ENCODE measurements around the gene KIAA0408.

Gene KIAA0408

DNA sequence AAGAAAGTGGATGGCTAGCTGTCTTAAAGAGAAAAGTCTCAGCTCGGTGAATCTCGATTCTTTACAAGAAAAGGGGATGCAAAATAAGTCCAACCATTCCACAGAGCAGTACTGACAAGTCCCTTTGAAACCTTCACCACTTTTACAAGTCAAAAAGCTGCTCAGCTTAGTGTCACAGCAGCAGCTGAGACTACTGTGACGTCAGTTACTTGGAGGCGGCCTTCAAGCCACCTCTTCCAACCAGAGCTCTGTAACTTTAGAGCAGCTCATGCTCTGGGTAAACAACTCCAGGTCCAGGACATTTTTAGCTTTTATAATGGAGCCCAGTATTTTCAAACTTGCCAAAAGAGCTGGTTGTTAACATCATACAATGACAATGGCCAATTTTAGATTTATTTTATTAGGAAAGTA, at the start of gene KIAA0408:
TSS of gene KIAA0408 (minus strand) at position 159 of the 411 bp plus-strand sequence. CDS start 5,408 bp downstream, outside the sequence.
- no peak for DNase-seq

DNA sequence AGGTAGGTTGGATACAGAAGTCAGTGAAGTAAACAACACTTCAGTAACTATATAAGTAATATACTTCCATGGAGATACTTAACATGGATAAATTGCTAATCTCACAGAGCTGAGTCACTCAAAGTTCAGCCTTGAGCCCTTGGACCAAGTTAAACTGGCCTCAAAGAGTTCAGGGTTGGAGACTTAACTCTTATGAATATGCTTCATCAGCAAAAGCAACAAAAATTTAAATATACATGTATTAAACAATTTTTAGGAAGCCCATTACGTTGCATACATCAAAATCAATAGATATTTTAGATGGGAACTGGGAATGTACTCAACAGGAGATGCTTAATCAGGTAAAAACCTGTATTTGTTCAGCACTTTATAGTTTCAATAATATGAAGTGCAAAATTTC, 47.7 kb upstream of the KIAA0408 start:
- DNase-seq: no peak

DNA sequence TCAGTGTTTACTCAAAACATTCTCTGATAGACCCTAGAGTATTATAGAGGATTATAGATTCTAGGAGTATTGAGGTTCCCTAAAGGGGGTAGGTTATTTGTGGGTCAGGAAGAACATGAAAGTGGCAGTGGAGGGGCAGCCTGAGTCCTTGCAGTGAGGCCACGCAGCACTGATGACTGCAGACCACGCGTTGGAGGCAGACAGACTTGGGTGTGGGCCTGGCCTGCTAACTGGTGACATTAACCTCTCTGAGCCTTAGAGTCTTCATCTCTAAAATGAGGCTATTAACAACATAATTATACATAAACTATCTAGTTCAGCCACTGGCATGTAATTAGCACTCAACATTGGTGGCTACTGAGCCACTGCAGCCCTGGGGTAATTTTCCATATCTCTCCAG, 43.8 kb upstream of the KIAA0408 start:
- DNase-seq: no peak

DNA sequence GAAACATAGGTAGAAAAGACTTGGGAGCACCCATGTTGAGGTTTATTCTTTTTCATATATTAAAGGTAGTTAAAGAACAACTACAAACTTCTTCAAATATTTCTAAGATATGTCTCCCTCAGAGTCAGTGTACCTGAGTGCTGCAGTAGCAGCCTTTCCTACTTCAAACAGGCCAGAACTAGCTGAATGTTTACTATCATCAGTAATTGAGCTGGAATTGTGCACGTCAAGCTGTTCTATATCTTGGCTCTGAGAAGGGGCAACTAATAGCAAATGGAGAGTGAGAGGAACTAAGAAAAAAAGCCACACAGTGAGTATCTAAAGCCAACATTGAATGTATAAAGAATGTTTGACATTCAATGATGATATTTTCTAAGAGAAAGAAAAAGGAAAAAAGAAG, 38.2 kb upstream of the KIAA0408 start:
- DNase-seq: no peak

GRCh38 chr6:127496471-127496870, 37.3 kb upstream of the KIAA0408 start:
- DNase-seq: no peak

- DNase-seq: no peak
Measured at GRCh38 chr6:127494240-127494767, 35.1 kb upstream of the KIAA0408 start.

GRCh38 chr6:127489248-127489647, 30.1 kb upstream of the KIAA0408 start:
- DNase-seq: no peak

- DNase-seq: no peak
Measured at GRCh38 chr6:127486934-127487333, 27.7 kb upstream of the KIAA0408 start.

GRCh38 chr6:127484212-127484863, 25.1 kb upstream of the KIAA0408 start:
- DNase-seq: no peak

- DNase-seq: no peak
Measured at GRCh38 chr6:127483399-127484055, 24.3 kb upstream of the KIAA0408 start.

- DNase-seq: no peak
Measured at GRCh38 chr6:127482325-127482724, 23.1 kb upstream of the KIAA0408 start.

DNA sequence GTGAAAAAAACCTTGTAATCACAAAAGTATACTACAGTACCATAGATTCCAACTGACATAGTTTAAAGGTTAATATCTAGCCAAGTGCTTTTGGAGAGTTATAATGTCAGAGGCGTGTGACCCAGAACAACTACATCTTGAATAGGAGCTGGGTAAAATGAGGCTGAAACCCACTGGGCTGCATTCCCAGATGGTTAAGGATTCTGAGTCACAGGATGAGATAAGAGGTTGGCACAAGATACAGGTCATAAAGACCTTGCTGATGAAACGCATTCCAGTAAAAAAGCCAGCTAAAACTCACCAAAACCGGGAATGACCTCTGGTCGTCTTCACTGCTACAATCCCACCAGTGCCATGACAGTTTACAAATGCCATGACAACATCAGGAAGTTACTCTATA, 22.4 kb upstream of the KIAA0408 start:
- DNase-seq: no peak

DNA sequence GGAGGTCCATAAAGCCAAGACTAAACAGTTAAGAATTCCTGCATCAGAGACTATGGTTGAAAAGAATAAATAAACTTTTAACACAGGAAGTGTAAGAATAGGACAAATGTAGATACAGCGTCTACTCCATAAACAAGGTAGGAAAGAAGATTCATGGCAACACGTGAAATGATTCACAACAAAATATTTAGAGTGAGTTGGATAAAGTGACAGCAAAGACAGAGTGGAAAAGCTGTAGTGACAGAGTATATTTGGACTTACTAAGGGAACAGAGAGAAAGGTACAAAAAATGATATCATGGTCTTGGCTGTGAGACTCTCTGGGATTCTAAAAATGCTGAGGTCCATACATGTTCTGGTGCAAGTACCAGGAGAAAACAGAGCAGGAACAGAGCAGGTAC, 21.9 kb upstream of the KIAA0408 start:
- no peak for DNase-seq

GRCh38 chr6:127477658-127478057, 18.5 kb upstream of the KIAA0408 start:
- DNase-seq: no peak

- no peak for DNase-seq
Measured at GRCh38 chr6:127475823-127476176, 16.6 kb upstream of the KIAA0408 start.

- no peak for DNase-seq
Measured at GRCh38 chr6:127475135-127475822, 16.1 kb upstream of the KIAA0408 start.

GRCh38 chr6:127471379-127472255, 12.4 kb upstream of the KIAA0408 start:
- DNase-seq: no peak

DNA sequence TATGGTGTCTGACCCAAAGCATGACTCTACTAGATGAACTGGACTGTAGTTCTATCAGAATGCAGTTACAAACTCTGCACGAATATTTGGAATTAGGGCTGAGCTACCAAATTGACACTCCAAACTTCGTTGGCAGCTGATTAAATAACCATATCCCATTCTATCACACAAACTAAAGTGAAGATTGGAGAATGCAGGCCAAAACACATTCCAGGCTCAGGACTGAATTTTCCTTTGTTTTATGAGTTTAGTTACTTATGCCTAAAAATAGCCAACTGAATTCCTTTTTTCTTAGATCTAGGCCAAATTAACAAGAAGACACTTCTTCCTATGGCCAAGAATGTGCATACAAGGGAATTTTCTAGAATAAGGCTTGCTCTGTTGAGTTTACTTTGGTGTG, 9.7 kb upstream of the KIAA0408 start:
- DNase-seq: no peak

DNA sequence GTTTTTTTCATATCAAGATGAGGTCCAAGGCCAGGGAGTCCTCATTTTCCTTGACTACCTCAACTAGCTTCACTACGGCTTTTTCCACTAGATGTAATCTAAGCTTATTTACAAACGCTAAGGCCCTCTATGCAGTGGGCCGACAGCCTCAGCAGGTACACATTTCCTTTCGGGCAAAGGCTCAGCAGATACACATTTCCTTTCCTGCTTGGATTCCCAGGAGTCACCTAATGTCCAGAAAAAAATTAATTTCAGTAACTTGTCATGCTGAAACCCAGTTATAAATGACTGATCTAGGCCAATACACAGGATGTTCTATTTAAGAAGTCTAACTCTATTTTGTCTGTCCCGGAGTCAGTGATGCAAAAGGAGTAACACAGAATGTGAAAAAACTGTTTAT, 7.2 kb upstream of the KIAA0408 start:
- no peak for DNase-seq

DNA sequence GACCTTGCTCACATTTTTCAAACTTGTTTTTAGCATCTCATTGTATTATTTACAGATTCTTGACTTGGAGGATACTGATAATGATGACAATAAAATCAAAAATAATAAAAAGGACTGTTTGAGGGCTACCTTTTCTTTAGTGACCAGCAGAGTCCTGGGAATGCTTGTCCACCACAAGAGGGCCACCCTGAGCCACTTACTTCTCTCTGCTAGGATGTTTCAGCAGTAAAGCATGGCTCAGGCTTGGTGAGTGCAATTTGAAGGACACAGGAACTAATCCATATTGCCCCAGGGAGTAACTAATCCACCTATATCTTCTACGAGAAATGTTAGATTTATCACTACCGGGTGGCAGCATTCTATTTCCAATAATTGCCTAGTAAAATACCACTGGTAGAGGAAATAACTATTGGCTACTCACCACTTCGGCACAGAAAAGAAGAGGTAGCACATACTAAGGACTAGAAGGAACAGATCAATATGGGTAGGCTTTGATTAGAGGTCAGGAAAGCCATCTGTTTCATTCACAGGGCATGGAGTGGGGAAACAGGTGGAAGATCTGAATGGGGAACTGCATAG, 5.8 kb upstream of the KIAA0408 start:
- peak; percentile 31 for DNase-seq

DNA sequence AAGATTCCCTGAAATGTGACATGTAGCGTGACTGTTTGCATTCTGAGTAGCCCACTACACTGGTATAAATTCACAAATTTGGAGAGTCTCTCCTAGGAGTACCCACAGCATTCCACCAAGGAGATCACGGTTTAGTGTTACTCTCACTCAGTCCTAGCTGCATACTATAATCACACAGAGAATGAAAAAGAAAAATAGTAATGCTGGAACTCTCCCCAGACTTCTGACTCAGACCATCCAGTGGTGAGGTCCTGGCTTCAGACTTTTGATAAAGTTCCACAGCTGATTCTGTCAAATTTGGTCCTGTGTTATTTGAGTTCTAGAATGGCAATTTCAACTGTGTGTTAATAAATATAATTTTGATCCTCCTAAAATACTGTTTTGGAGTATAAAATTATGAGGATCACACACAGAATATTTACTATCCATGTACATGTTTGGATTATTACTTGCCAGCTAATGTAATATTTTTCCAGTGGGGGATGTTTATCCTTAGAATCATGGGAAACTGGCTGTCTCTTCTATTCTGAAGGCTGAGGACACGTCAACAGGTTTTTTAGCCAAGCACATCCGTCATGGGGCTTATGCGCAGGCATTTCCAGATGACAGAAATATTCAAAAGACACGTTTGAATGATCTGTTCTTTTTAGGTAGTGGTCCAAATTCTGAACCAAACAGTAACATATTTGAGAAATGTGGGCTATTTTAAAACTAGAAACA, 5.1 kb upstream of the KIAA0408 start:
- no peak for DNase-seq

DNA sequence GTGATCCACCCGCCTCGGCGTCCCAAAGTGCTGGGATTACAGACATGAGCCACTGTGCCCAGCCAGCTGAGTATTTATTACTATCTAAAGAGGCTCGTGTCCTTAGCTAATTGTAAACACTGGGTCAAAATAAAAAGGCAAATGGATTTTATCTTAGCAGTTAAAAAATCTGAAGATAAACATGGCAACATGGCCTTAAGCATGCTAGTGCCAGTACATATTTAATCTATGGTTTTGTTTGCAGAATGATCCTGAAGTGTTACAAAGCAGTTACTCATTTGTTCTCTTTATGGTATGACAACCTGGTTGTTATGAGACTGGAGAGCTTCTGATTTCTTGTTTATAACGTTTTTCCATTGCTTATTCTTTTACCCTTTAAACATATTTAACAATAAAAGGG, 3.9 kb upstream of the KIAA0408 start:
- DNase-seq: no peak
